Loucy (cell line): ENCODE data around the gene TDRD12.

ENCODE experiments used
- CTCF ChIP-seq: fragments of 200-600 bp; sonication (generic); conservative IDR thresholded peaks from 2 replicates; pipeline ENCODE4 v1.5.1; 2014; ENCODE audit warnings: mild to moderate bottlenecking, antibody characterized with exemption, low read length
- EZH2phosphoT487 ChIP-seq: fragments of 200-600 bp; IDR thresholded peaks from 2 replicates; pipeline ENCODE4 v1.6.1; 2018; ENCODE audit warnings: antibody characterized with exemption, mild to moderate bottlenecking, moderate library complexity, borderline replicate concordance

- no peak for TF ChIP-seq CTCF
- TF ChIP-seq EZH2phosphoT487: no peak
Measured at GRCh38 chr19:32771596-32771995, 52.0 kb downstream of the TDRD12 start.
